Trophoblast cell (in vitro differentiated cells and primary cell): ENCODE measurements around the gene KCNQ1OT1.

Experiments used
- DNase-seq, 2 donors: peaks; one replicate each; pipeline ENCODE4 v3.0.0-alpha.2; 2016
- H2AFZ ChIP-seq: 2 replicates; pipeline ENCODE4 v1.6.1; 2013; ENCODE audit warnings: low read length, moderate library complexity, mild to moderate bottlenecking; ENCODE audit not compliant: insufficient read depth, poor library complexity
- H2AK5ac ChIP-seq: 2 replicates; pipeline ENCODE4 v1.6.1; 2013; ENCODE audit warnings: mild to moderate bottlenecking, low read length
- H2BK120ac ChIP-seq: 2 replicates; pipeline ENCODE4 v1.6.1; 2013; ENCODE audit warnings: low read length, mild to moderate bottlenecking, moderate library complexity; ENCODE audit not compliant: insufficient read depth, poor library complexity
- H2BK12ac ChIP-seq: 2 replicates; pipeline ENCODE4 v1.6.1; 2013; ENCODE audit warnings: mild to moderate bottlenecking, low read length, moderate library complexity
- H2BK5ac ChIP-seq: 2 replicates; pipeline ENCODE4 v1.6.1; 2013; ENCODE audit warnings: low read length, low read depth, moderate library complexity, mild to moderate bottlenecking; ENCODE audit not compliant: poor library complexity
- H3K14ac ChIP-seq: 2 replicates; pipeline ENCODE4 v1.6.1; 2013; ENCODE audit warnings: mild to moderate bottlenecking, low read length
- H3K18ac ChIP-seq: 2 replicates; pipeline ENCODE4 v1.6.1; 2013; ENCODE audit warnings: mild to moderate bottlenecking, low read length
- H3K23ac ChIP-seq: 2 replicates; pipeline ENCODE4 v1.6.1; 2013; ENCODE audit warnings: low read length
- H3K27ac ChIP-seq: 2 replicates; pipeline ENCODE4 v1.5.1; 2013; ENCODE audit warnings: low read depth, mild to moderate bottlenecking, inconsistent platforms, low read length, moderate library complexity
- H3K27me3 ChIP-seq: 2 replicates; pipeline ENCODE4 v1.6.1; 2013; ENCODE audit warnings: inconsistent platforms, mild to moderate bottlenecking, low read length, moderate library complexity; ENCODE audit not compliant: insufficient read depth
- H3K36me3 ChIP-seq, 2 experiments: 1 replicate in 1 of 2; 2 replicates in 1 of 2; pipeline ENCODE4 v1.6.1; 2013; ENCODE audit warnings: low read length in 2 of 2, mild to moderate bottlenecking in 2 of 2, moderate library complexity in 1 of 2; ENCODE audit not compliant: insufficient read depth in 2 of 2, control insufficient read depth in 1 of 2
- H3K4ac ChIP-seq: 2 replicates; pipeline ENCODE4 v1.6.1; 2013; ENCODE audit warnings: low read depth, mild to moderate bottlenecking, low read length, moderate library complexity
- H3K4me1 ChIP-seq, 2 experiments: 1 replicate in 1 of 2; 2 replicates in 1 of 2; pipeline ENCODE4 v1.6.1; 2013; ENCODE audit warnings: low read length in 2 of 2, mild to moderate bottlenecking in 2 of 2, moderate library complexity in 1 of 2; ENCODE audit not compliant: insufficient read depth in 2 of 2, control insufficient read depth in 1 of 2
- H3K4me2 ChIP-seq: 2 replicates; pipeline ENCODE4 v1.6.1; 2013; ENCODE audit warnings: inconsistent platforms, mild to moderate bottlenecking, low read length, moderate library complexity
- H3K4me3 ChIP-seq: 2 replicates; pipeline ENCODE4 v1.5.1; 2013; ENCODE audit warnings: mild to moderate bottlenecking, low read depth, low read length, inconsistent platforms
- H3K79me1 ChIP-seq: one replicate; pipeline ENCODE4 v1.6.1; 2013; ENCODE audit warnings: low read length
- H3K79me2 ChIP-seq: 2 replicates; pipeline ENCODE4 v1.6.1; 2013; ENCODE audit warnings: low read length, mild to moderate bottlenecking; ENCODE audit not compliant: control insufficient read depth, insufficient read depth, poor library complexity
- H3K9ac ChIP-seq: 2 replicates; pipeline ENCODE4 v1.6.1; 2013; ENCODE audit warnings: mild to moderate bottlenecking, low read length
- H3K9me3 ChIP-seq: 2 replicates; pipeline ENCODE4 v1.6.1; 2013; ENCODE audit warnings: low read depth, mild to moderate bottlenecking, control low read depth, inconsistent platforms, low read length; ENCODE audit not compliant: insufficient read depth
- H4K12ac ChIP-seq: 2 replicates; pipeline ENCODE4 v1.6.1; 2013; ENCODE audit warnings: low read depth, mild to moderate bottlenecking, low read length, moderate library complexity
- H4K8ac ChIP-seq: 2 replicates; pipeline ENCODE4 v1.6.1; 2013; ENCODE audit warnings: low read depth, mild to moderate bottlenecking, low read length, moderate library complexity
- H4K91ac ChIP-seq: one replicate; pipeline ENCODE4 v1.6.1; 2013; ENCODE audit warnings: low read depth, mild to moderate bottlenecking, low read length, moderate library complexity
- WGBS: extraction: QIAGEN DNeasy Blood & Tissue Kit; methylation state at CpG from one replicate; pipeline ENCODE4 v1.1.7; 2013; ENCODE audit warnings: missing lambda C conversion rate; ENCODE audit not compliant: insufficient read length, insufficient coverage; ENCODE audit errors: extremely low coverage; 5-methylcytosine and 5-hydroxymethylcytosine counted together

The KCNQ1OT1 gene

GRCh38 chr11:2577991-2578928 lies 121.5 kb downstream of the KCNQ1OT1 start:
- no peak overlapping the region for H4K12ac ChIP-seq

GRCh38 chr11:2577031-2577990 lies 122.5 kb downstream of the KCNQ1OT1 start:
- no CpG with 5 or more reads among the region's 33 CpGs for WGBS
- no peak overlapping the region for H3K4me2 ChIP-seq

More at GRCh38 chr11:2577991-2578928, 121.5 kb downstream of the KCNQ1OT1 start:
- Histone ChIP-seq H2AK5ac (no peak overlapping the region), H2BK12ac (no peak overlapping the region), H3K18ac (no peak overlapping the region), H4K91ac (peak overlapping the region; percentile 48), H3K4me1 (peaks cover 2 to 3% of the 10 kb centered on the region in 2 experiments), H2BK120ac (no peak overlapping the region), H3K14ac (peak overlapping the region; percentile 4), H3K4me3 (no peak overlapping the region), H3K9ac (no peak overlapping the region), H4K8ac (no peak overlapping the region), H3K79me2 (no peaks in the 10 kb centered on the region), H2AFZ (no peak overlapping the region), H3K23ac (no peak overlapping the region), H3K79me1 (no peaks in the 10 kb centered on the region), H3K36me3 (no peaks in the 10 kb centered on the region), H2BK5ac (no peak overlapping the region), H3K27ac (no peak overlapping the region), H3K4ac (no peak overlapping the region), H3K4me2 (no peak overlapping the region), H3K27me3 (no peaks in the 10 kb centered on the region), H3K9me3 (no peaks in the 10 kb centered on the region)
- no CpG with 5 or more reads among the region's 22 CpGs for WGBS
- no peak for DNase-seq

GRCh38 chr11:2576549-2576948 lies 123.2 kb downstream of the KCNQ1OT1 start:
- Histone ChIP-seq H3K4me3 (no peak overlapping the region), H3K4me1 (peaks cover 2 to 3% of the 10 kb centered on the region in 2 experiments), H3K4me2 (no peak overlapping the region), H4K8ac (no peak overlapping the region), H3K79me2 (no peaks in the 10 kb centered on the region), H3K9me3 (peaks cover 3% of the 10 kb centered on the region), H2BK5ac (no peak overlapping the region), H2BK12ac (no peak overlapping the region), H4K12ac (no peak overlapping the region), H3K14ac (no peak overlapping the region), H3K27ac (no peak overlapping the region), H4K91ac (no peak overlapping the region), H2BK120ac (no peak overlapping the region), H3K36me3 (no peaks in the 10 kb centered on the region), H3K9ac (no peak overlapping the region), H3K27me3 (no peaks in the 10 kb centered on the region), H3K23ac (no peak overlapping the region), H2AFZ (no peak overlapping the region), H3K18ac (no peak overlapping the region), H3K4ac (no peak overlapping the region), H2AK5ac (no peak overlapping the region), H3K79me1 (no peaks in the 10 kb centered on the region)
- WGBS, result no CpG with 5 or more reads among the region's 15 CpGs
- DNase-seq, result no peak

More at GRCh38 chr11:2577031-2577990, 122.5 kb downstream of the KCNQ1OT1 start:
- Histone ChIP-seq H2BK120ac (no peak overlapping the region), H3K4ac (no peak overlapping the region), H3K4me3 (no peak overlapping the region), H3K27ac (no peak overlapping the region), H2AFZ (no peak overlapping the region), H3K27me3 (no peaks in the 10 kb centered on the region), H3K18ac (no peak overlapping the region), H3K4me1 (peaks cover 2 to 3% of the 10 kb centered on the region in 2 experiments), H4K12ac (no peak overlapping the region), H2AK5ac (no peak overlapping the region), H3K23ac (no peak overlapping the region), H4K8ac (no peak overlapping the region), H3K79me2 (no peaks in the 10 kb centered on the region), H3K9me3 (peaks cover 2% of the 10 kb centered on the region), H3K79me1 (no peaks in the 10 kb centered on the region), H2BK12ac (no peak overlapping the region), H3K9ac (no peak overlapping the region), H2BK5ac (no peak overlapping the region), H4K91ac (no peak overlapping the region), H3K14ac (no peak overlapping the region), H3K36me3 (no peaks in the 10 kb centered on the region)
- DNase-seq, result no peak

DNA sequence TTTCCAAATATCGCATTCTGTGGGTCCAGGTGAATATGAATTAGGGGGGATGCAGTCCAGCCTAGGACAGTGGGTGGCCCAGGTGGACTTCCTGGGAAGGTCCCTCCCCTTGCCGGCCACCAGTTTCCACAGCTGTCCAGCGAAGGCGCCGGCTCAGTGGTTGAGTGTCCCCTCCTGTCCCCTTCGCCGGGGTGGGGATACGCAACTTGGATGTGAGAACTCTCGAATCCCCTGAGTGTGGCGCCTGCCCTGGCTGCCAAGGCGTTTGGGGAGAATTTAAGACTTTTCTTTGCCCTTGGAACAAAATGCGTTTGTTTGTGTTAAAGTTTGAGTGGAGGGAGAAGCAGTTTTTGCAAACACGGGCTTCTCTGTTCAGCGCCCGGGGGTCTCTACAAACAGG lies 123.7 kb downstream of the KCNQ1OT1 start:
- Histone ChIP-seq H2BK120ac (no peak overlapping the region), H2BK5ac (no peak overlapping the region), H4K91ac (no peak overlapping the region), H3K23ac (no peak overlapping the region), H3K4ac (no peak overlapping the region), H3K4me2 (no peak overlapping the region), H3K4me3 (no peak overlapping the region), H2AFZ (no peak overlapping the region), H4K12ac (no peak overlapping the region), H3K79me2 (no peaks in the 10 kb centered on the region), H3K27ac (no peak overlapping the region), H3K9me3 (peaks cover 7% of the 10 kb centered on the region), H3K18ac (no peak overlapping the region), H3K14ac (no peak overlapping the region), H3K79me1 (no peaks in the 10 kb centered on the region), H3K27me3 (no peaks in the 10 kb centered on the region), H4K8ac (no peak overlapping the region), H2AK5ac (no peak overlapping the region), H3K4me1 (peaks cover 2 to 3% of the 10 kb centered on the region in 2 experiments), H3K36me3 (no peaks in the 10 kb centered on the region), H3K9ac (no peak overlapping the region), H2BK12ac (no peak overlapping the region)
- no peak for DNase-seq
- WGBS, result no CpG with 5 or more reads among the region's 15 CpGs
